RCC 7860 (cell line): ENCODE data around the gene LYRM1.
A peak's percentile ranks its signal among the peaks of the same experiment; 100 is the strongest.

ENCODE experiments used
- DNase-seq: peaks from one replicate; pipeline ENCODE4 v3.0.0-alpha.2; 2015; ENCODE audit warnings: low spot score
- FAIRE-seq: peaks from 2 replicates; lab custom pipeline; 2012; peaks lifted over from hg19 to GRCh38; lab: Jason Lieb, UNC

The LYRM1 gene

GRCh38 chr16:20871941-20872815, 28.4 kb upstream of the LYRM1 start:
- FAIRE-seq (no peak), DNase-seq (no peak)

GRCh38 chr16:20873331-20873730, 27.2 kb upstream of the LYRM1 start:
- FAIRE-seq: no peak
- no peak for DNase-seq

GRCh38 chr16:20874088-20874581, 26.4 kb upstream of the LYRM1 start:
- DNase-seq (peak; percentile 54), FAIRE-seq (peak; percentile 38)

GRCh38 chr16:20875355-20875650, 25.3 kb upstream of the LYRM1 start:
- no peak for FAIRE-seq

GRCh38 chr16:20878682-20879147, 21.9 kb upstream of the LYRM1 start:
- DNase-seq (peak; percentile 51), FAIRE-seq (no peak)

More at GRCh38 chr16:20875355-20875650, 25.3 kb upstream of the LYRM1 start:
- DNase-seq: no peak

- FAIRE-seq: peak; percentile 88
- peak; percentile 62 for DNase-seq
These were observed 21.2 kb upstream of the LYRM1 start for GRCh38 chr16:20879175-20880040.

- DNase-seq (peak; percentile 50), FAIRE-seq (peak; percentile 76)
These were observed 19.6 kb upstream of the LYRM1 start for GRCh38 chr16:20880867-20881502.

GRCh38 chr16:20881503-20881878, 19.1 kb upstream of the LYRM1 start:
- FAIRE-seq: no peak
- no peak for DNase-seq

GRCh38 chr16:20883554-20884239, 16.9 kb upstream of the LYRM1 start:
- no peak for FAIRE-seq
- no peak for DNase-seq

GRCh38 chr16:20884240-20884556, 16.4 kb upstream of the LYRM1 start:
- DNase-seq (peak; percentile 5), FAIRE-seq (peak; percentile 44)

GRCh38 chr16:20886320-20886719, 14.3 kb upstream of the LYRM1 start:
- FAIRE-seq: no peak
- DNase-seq: no peak

- FAIRE-seq: no peak
- no peak for DNase-seq
These were observed 13.4 kb upstream of the LYRM1 start for GRCh38 chr16:20887207-20887606.

- no peak for FAIRE-seq
These were observed 10.8 kb upstream of the LYRM1 start for GRCh38 chr16:20889625-20890275.

GRCh38 chr16:20894388-20894787, 6.2 kb upstream of the LYRM1 start:
- FAIRE-seq (no peak), DNase-seq (no peak)

More at GRCh38 chr16:20889625-20890275, 10.8 kb upstream of the LYRM1 start:
- no peak for DNase-seq

GRCh38 chr16:20897253-20897897, 3.2 kb upstream of the LYRM1 start:
- peak; percentile 25 for FAIRE-seq
- DNase-seq: peak; percentile 42

GRCh38 chr16:20897922-20898321, 2.6 kb upstream of the LYRM1 start:
- DNase-seq (peak; percentile 16), FAIRE-seq (no peak)

GRCh38 chr16:20899071-20899470, 1.5 kb upstream of the LYRM1 start:
- no peak for FAIRE-seq
- peak; percentile 43 for DNase-seq

GRCh38 chr16:20899477-20900298, 883 bp upstream of the LYRM1 start:
- no peak for FAIRE-seq
- no peak for DNase-seq

- DNase-seq (no peak), FAIRE-seq (no peak)
These were observed 481 bp downstream of the LYRM1 start for GRCh38 chr16:20901068-20901435.
